Stimulated activated naive B cell treated with anti-CD40 and anti-IgM and Interleukin-4, amounts not matched to agents 10 μg/mL and 1 μg/mL and 100 μg/mL, for 72 hours (primary cell): ENCODE measurements around the gene JAK2.
"Not testable (repeated sequence)": the region's sequence is repeated elsewhere in the genome, so short reads cannot be mapped to it uniquely, and the experiment has no call there.

Experiments used
- ATAC-seq, 2 donors: fragments of 150-1000 bp; cut with Tn5 transposase; replicated peaks; 2 replicates each; pipeline ENCODE4 v1.10.0; 2021; ENCODE audit warnings: moderate library complexity in 1 of 2
- DNase-seq: peaks from one replicate; pipeline ENCODE4 v3.0.0; 2021
- H3K27ac Mint-ChIP-seq: one replicate; pipeline ENCODE4 v1.8.0; 2022; ENCODE audit warnings: mild to moderate bottlenecking, mixed read lengths
- H3K27me3 Mint-ChIP-seq, 2 donors: one replicate each; pipeline ENCODE4 v1.8.0; 2022; ENCODE audit warnings: mixed read lengths in 2 of 2
- H3K36me3 Mint-ChIP-seq, 2 donors: one replicate each; pipeline ENCODE4 v1.8.0; 2022; ENCODE audit warnings: mixed read lengths in 2 of 2, mild to moderate bottlenecking in 1 of 2
- H3K4me1 Mint-ChIP-seq, 2 donors: one replicate each; pipeline ENCODE4 v1.8.0; 2022; ENCODE audit warnings: mixed read lengths in 2 of 2, mild to moderate bottlenecking in 1 of 2
- H3K4me3 Mint-ChIP-seq, 2 donors: one replicate each; pipeline ENCODE4 v1.8.0; 2022; ENCODE audit warnings: mild to moderate bottlenecking in 2 of 2, mixed read lengths in 2 of 2, moderate library complexity in 1 of 2
- H3K9me3 Mint-ChIP-seq, 2 donors: one replicate each; pipeline ENCODE4 v1.8.0; 2022; ENCODE audit warnings: mixed read lengths in 2 of 2, mild to moderate bottlenecking in 1 of 2

JAK2 gene

DNA sequence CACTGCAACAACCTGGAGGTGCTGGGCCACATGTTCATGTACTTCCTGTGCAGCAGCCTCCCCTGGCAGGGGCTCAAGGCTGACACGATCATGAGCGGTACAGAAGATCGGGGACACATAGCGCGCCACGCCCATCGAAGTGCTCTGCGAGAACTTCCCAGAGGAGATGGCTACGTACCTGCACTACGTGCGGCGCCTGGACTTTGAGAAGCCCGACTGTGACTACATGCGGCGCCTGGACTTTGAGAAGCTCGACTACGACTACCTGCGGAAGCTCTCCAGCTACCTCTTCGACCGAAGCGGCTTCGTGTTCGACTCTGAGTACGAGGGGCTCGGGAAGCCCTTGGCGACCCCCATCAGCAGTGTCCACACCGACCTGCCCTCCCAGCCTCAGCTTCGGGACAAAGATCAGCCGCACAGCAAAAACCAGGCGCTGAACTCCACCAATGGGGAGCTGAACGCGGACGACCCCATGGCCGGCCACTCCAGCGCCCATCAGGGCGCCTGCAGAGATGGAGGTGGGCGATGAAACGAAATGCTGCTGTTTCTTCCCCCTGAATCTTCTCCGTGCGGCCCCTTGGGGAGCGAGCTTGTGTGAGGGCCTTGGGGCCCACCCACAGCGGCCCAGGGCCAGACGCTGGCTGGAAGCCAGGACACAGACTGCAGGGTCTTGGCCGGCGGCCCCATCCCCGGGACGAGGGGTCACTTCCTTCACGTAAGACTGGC, 56.5 kb downstream of the JAK2 start:
- no peak for ATAC-seq
- Mint-ChIP-seq H3K4me1 (peaks cover 1 to 9% of the 10 kb centered on the region in 2 donors), H3K36me3 (peaks cover 25 to 42% of the 10 kb centered on the region in 2 donors), H3K9me3 (no peaks in the 10 kb centered on the region), H3K4me3 (no peak overlapping the region), H3K27ac (no peak overlapping the region), H3K27me3 (no peaks in the 10 kb centered on the region)
- DNase-seq, result no peak

DNA sequence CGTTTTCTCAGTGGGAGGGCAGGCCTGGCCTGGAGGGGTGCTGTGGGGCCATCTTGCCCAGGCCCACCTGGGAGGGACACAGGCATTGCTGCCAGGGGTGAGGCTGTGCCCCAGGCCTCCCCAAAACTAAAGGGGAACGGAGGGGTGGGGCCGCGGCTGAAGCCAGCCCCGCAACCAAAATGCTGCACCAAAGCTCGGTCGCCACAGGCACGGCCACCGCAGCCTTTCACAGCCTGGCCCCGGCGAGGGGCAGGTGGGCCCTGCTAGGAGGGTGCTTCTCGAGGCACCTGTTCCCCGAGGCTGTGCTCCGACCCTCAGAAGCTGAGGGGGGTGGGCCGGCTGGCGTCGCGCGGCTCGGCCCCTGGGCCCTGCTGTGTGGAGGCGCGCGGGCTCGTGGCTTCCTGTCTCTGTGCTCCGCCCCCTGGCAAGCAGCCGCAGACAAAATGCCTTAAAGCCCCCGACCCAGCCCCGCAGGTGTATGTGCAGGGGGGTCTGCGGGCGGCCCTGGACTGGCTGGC, 57.6 kb downstream of the JAK2 start:
- H3K27me3 Mint-ChIP-seq, result no peaks in the 10 kb centered on the region
- H3K27ac Mint-ChIP-seq, result no peak overlapping the region
- peaks cover 1 to 9% of the 10 kb centered on the region in 2 donors for H3K4me1 Mint-ChIP-seq
- DNase-seq, result no peak
- peak overlapping the region; percentile 60 to 69 for H3K4me3 Mint-ChIP-seq
- H3K9me3 Mint-ChIP-seq, result no peaks in the 10 kb centered on the region
- ATAC-seq, result no peak
- H3K36me3 Mint-ChIP-seq, result peaks cover 27 to 45% of the 10 kb centered on the region in 2 donors

DNA sequence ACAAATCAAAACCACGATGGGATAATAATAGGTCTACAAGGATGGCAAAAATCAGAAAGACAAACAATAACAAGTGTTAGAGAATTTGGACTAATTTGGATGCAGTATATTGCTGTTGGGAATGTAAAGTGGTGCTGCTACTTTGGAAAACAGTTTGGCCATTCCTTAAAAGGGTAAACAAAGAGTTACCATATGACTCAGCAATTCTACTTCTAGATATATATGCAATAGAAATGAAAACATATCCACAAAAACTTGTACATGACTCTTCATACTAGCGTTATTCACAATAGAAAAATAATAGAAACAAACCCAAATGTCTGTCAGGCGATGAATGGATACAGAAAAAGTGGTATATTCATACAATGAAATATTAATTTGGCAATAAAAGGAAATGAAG, 58.3 kb downstream of the JAK2 start:
- DNase-seq, result no peak
- no peak for ATAC-seq
- Mint-ChIP-seq H3K36me3 (peaks cover 32 to 45% of the 10 kb centered on the region in 2 donors), H3K27ac (no peak overlapping the region), H3K4me1 (peaks cover 1 to 9% of the 10 kb centered on the region in 2 donors), H3K4me3 (peak overlapping the region in 1 of 2 donors; percentile 69), H3K27me3 (no peaks in the 10 kb centered on the region), H3K9me3 (no peaks in the 10 kb centered on the region)

DNA sequence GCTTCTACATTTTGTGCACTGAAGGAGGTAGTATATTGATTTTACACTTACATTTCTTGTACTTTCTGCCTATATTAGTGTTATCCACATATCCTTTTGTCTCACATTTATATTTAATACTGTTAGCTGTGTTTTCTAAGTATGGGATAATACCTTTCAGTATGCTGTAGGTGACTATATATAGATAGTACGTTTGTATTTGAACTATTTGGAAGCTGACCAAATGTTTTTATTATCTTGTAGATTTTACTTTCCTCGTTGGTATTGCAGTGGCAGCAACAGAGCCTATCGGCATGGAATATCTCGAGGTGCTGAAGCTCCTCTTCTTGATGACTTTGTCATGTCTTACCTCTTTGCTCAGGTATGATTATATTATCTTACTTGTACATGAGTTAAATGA, 59.1 kb downstream of the JAK2 start:
- DNase-seq, result no peak
- H3K4me3 Mint-ChIP-seq, result no peak overlapping the region
- no peaks in the 10 kb centered on the region for H3K9me3 Mint-ChIP-seq
- H3K27ac Mint-ChIP-seq, result no peak overlapping the region
- ATAC-seq, result no peak
- peaks cover 1 to 9% of the 10 kb centered on the region in 2 donors for H3K4me1 Mint-ChIP-seq
- no peaks in the 10 kb centered on the region for H3K27me3 Mint-ChIP-seq
- H3K36me3 Mint-ChIP-seq, result peaks cover 36 to 44% of the 10 kb centered on the region in 2 donors

DNA sequence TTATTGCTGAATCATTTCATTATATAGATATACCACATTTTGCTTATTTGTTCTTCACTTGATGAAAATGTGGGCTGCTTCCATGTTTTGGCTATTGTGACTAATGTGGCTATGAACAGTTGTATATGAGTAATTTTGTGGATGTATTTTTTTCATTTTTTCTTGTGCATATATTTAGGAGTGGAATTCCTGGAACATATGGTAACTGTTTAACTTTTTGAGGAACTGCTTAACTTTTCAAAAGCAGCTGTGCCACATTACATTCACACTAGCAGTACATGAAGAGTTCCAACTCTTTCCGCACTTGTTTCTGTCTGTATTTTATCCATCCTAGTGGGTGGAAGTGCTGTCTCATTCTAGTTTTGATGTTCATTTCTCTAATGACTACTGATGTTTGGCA, 67.8 kb downstream of the JAK2 start:
- no peak overlapping the region for H3K27ac Mint-ChIP-seq
- no peaks in the 10 kb centered on the region for H3K27me3 Mint-ChIP-seq
- H3K4me3 Mint-ChIP-seq, result no peak overlapping the region
- no peaks in the 10 kb centered on the region for H3K9me3 Mint-ChIP-seq
- DNase-seq, result no peak
- H3K36me3 Mint-ChIP-seq, result peaks cover 29 to 50% of the 10 kb centered on the region in 2 donors
- no peaks in the 10 kb centered on the region for H3K4me1 Mint-ChIP-seq
- no peak for ATAC-seq

DNA sequence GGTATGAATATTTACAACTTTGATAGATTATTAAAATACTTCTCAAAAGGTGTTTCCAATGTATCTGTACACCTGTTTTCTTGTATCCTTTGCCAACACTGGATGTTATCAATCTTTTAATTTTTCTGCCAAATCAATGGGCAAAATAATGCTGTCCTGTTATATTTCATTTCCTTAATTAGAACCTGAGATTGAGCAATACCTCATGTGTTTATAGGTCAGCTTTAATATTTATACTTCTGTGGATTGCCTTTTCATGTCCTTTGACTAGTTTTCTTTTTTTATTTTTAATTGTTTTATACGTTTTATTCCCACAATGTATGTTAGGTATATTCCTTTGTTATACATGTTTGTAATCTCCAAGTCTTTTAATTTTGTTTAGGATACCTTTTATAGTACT, 77.6 kb downstream of the JAK2 start:
- no peak for ATAC-seq
- Mint-ChIP-seq H3K36me3 (peaks cover 27 to 41% of the 10 kb centered on the region in 2 donors), H3K9me3 (no peaks in the 10 kb centered on the region), H3K27ac (no peak overlapping the region), H3K27me3 (no peaks in the 10 kb centered on the region), H3K4me3 (no peak overlapping the region), H3K4me1 (peaks cover 0 to 2% of the 10 kb centered on the region in 2 donors)
- no peak for DNase-seq

DNA sequence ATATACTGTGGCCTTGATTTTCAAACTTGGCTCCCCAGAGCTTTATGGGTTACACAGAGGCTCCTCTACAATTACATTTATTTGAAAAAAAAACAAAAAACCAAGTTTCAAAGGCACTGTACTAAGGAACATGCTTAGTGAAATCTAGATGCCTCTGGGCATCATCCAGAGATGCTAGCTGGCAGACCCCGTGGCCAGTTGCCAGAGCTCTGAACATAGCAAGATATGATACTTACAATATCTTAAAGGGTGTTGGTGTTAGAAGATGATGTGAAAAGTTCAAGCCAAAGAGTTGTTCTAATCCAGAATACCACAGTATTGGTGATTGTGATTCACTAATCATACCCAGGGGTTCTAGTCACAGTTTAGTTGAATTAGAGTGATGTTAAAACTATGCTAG, 87.8 kb downstream of the JAK2 start:
- peaks cover 24 to 36% of the 10 kb centered on the region in 2 donors for H3K36me3 Mint-ChIP-seq
- ATAC-seq, result no peak
- no peak for DNase-seq
- no peak overlapping the region for H3K27ac Mint-ChIP-seq
- no peaks in the 10 kb centered on the region for H3K4me1 Mint-ChIP-seq
- H3K4me3 Mint-ChIP-seq, result no peak overlapping the region
- H3K9me3 Mint-ChIP-seq, result no peaks in the 10 kb centered on the region
- H3K27me3 Mint-ChIP-seq, result no peaks in the 10 kb centered on the region

DNA sequence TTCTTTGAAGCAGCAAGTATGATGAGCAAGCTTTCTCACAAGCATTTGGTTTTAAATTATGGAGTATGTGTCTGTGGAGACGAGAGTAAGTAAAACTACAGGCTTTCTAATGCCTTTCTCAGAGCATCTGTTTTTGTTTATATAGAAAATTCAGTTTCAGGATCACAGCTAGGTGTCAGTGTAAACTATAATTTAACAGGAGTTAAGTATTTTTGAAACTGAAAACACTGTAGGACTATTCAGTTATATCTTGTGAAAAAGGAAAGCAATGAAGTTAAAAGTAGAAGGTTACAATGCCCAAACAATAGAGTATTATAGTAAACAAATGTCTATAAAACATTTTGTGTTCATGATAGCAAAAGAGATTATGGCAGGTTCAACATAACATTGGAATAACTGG, 88.6 kb downstream of the JAK2 start:
- peaks cover 27 to 31% of the 10 kb centered on the region in 2 donors for H3K36me3 Mint-ChIP-seq
- H3K4me3 Mint-ChIP-seq, result no peak overlapping the region
- H3K4me1 Mint-ChIP-seq, result no peaks in the 10 kb centered on the region
- no peak for ATAC-seq
- no peaks in the 10 kb centered on the region for H3K9me3 Mint-ChIP-seq
- no peak overlapping the region for H3K27ac Mint-ChIP-seq
- DNase-seq, result no peak
- no peaks in the 10 kb centered on the region for H3K27me3 Mint-ChIP-seq

DNA sequence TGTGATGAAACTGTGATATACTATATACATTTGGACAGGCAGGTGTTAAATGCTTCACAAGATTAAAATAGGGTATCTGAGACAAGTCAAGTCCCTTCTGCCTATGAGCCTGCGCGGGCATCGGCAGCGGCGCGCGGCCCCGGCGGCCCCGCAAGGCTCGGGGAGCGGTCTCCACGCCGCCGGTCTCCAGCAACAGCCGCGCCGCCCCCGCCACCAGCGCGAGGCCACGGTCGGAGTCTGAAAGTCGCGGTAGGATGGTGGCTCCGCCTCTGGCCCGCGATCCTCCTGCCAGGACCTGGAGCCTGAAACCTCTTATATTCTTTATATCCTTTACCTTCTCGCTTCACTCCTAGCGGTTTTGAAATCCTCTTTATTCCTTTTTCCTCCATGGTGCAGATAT, 100.9 kb downstream of the JAK2 start:
- no peak for ATAC-seq
- H3K9me3 Mint-ChIP-seq, result peaks cover 2 to 4% of the 10 kb centered on the region in 2 donors
- H3K27ac Mint-ChIP-seq, result peak overlapping the region; percentile 37
- no peaks in the 10 kb centered on the region for H3K27me3 Mint-ChIP-seq
- DNase-seq, result no peak
- no peaks in the 10 kb centered on the region for H3K4me1 Mint-ChIP-seq
- H3K36me3 Mint-ChIP-seq, result peaks cover 39 to 59% of the 10 kb centered on the region in 2 donors
- no peak overlapping the region for H3K4me3 Mint-ChIP-seq

DNA sequence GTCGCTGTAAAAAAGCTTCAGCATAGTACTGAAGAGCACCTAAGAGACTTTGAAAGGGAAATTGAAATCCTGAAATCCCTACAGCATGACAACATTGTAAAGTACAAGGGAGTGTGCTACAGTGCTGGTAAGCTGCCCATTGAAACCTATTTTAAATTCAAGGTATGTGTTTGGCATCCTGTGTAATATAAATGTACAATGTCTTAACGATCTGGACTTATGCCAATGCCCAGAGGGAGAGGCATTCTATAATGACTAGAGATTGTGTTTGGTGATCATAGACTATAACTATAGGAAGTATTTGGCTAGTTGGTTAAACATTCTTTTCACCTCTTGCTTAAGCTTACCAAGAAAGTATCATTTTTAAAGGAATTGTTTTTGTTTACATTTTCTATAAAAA, 104.7 kb downstream of the JAK2 start:
- H3K36me3 Mint-ChIP-seq, result peaks cover 28 to 37% of the 10 kb centered on the region in 2 donors
- H3K4me1 Mint-ChIP-seq, result no peaks in the 10 kb centered on the region
- DNase-seq (no peak), ATAC-seq (no peak)
- H3K27me3 Mint-ChIP-seq, result no peaks in the 10 kb centered on the region
- no peak overlapping the region for H3K27ac Mint-ChIP-seq
- H3K9me3 Mint-ChIP-seq, result peaks cover 2 to 4% of the 10 kb centered on the region in 2 donors
- H3K4me3 Mint-ChIP-seq, result no peak overlapping the region

DNA sequence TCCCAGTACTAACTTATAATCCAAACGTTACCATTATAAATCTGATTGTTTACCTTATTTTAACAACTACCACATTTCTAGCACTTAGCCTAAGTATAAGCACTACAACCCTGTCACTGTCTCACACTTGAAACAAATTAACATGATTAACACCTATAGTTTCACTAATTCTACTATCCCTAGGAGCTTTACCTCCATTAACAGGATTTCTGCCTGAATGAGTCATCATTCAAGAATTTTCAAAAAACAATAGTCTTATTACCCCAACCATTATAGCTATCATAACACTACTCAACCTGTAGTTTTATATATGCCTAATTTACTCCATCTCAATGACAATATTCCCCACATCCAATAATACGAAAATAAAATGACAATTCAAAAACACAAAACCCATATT, 110.7 kb downstream of the JAK2 start:
- no peaks in the 10 kb centered on the region for H3K9me3 Mint-ChIP-seq
- H3K4me1 Mint-ChIP-seq, result no peaks in the 10 kb centered on the region
- no peak overlapping the region for H3K4me3 Mint-ChIP-seq
- H3K27me3 Mint-ChIP-seq, result no peaks in the 10 kb centered on the region
- no peak for ATAC-seq
- DNase-seq, result no peak
- H3K36me3 Mint-ChIP-seq, result peaks cover 0 to 4% of the 10 kb centered on the region in 2 donors
- no peak overlapping the region for H3K27ac Mint-ChIP-seq

DNA sequence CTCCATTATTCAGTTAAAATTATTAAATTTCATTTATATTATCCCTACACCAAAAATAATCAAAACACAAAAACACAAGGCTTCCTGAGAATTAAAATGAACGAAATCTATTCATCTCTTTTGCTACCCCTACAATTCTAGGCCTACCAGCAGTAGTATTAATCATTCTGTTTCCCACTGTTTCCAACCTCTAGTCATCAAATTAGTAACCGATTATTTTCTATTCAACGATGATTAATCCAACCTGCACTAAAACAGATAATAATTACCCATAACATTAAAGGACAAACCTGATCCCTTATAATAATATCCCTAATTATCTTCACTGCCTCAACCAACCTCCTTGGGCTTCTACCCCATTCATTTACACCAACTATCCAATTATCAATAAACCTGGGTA, 114.4 kb downstream of the JAK2 start:
- H3K27ac Mint-ChIP-seq, result no peak overlapping the region
- peaks cover 9 to 19% of the 10 kb centered on the region in 2 donors for H3K9me3 Mint-ChIP-seq
- DNase-seq (no peak), ATAC-seq (no peak)
- no peak overlapping the region for H3K4me3 Mint-ChIP-seq
- H3K27me3 Mint-ChIP-seq, result no peaks in the 10 kb centered on the region
- no peaks in the 10 kb centered on the region for H3K4me1 Mint-ChIP-seq
- peaks cover under 1 to 31% of the 10 kb centered on the region in 2 donors for H3K36me3 Mint-ChIP-seq

DNA sequence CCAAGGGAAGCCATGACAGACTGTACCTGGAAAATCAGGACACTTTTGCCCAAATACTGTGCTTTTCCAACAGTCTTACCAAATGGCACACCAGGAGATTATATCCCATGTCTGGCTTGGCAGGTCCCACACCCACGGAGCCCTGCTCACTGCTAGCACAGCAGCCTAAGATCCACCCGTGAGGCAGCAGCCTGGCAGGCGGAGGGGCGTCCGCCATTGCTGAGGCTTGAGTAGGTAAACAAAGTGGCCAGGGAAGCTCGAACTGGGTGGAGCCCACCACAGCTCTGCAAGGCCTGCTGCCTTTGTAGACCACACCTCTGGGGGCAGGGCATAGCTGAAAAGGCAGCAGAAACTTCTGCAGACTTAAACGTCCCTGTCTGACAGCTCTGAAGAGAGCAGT, 116.1 kb downstream of the JAK2 start:
- not testable (repeated sequence) for H3K4me1 Mint-ChIP-seq, H3K27ac Mint-ChIP-seq, ATAC-seq, H3K4me3 Mint-ChIP-seq, H3K27me3 Mint-ChIP-seq, DNase-seq
- H3K9me3 Mint-ChIP-seq, result peaks cover 16 to 26% of the 10 kb centered on the region in 2 donors
- peaks cover 17 to 31% of the 10 kb centered on the region in 2 donors for H3K36me3 Mint-ChIP-seq

DNA sequence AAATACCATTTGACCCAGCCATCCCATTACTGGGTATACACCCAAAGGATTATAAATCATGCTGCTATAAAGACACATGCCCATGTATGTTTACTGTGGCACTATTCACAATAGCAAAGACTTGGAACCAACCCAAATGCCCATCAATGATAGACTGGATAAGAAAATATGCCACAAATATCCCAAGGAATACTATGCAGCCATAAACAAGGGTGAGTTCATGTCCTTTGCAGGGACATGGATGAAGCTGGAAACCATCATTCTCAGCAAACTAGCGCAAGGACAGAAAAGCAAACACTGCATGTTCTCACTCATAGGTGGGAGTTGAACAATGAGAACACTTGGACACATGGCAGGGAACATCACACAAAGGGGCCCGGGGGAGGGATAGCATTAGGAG, 121.4 kb downstream of the JAK2 start:
- H3K9me3 Mint-ChIP-seq, result peaks cover 17 to 26% of the 10 kb centered on the region in 2 donors
- H3K27ac Mint-ChIP-seq, H3K4me3 Mint-ChIP-seq: not testable (repeated sequence)

More for the DNA sequence above, 121.4 kb downstream of the JAK2 start:
- H3K27me3 Mint-ChIP-seq, DNase-seq, H3K4me1 Mint-ChIP-seq, ATAC-seq: not testable (repeated sequence)
- peaks cover 26 to 28% of the 10 kb centered on the region in 2 donors for H3K36me3 Mint-ChIP-seq
